Endothelial cell of umbilical vein (primary cell): ENCODE measurements around the gene PARVA.

Experiments
- EZH2 ChIP-seq: IDR thresholded peaks from 2 replicates; pipeline ENCODE4 v1.6.1; 2012; ENCODE audit warnings: borderline replicate concordance, low read depth, mild to moderate bottlenecking, moderate library complexity, low read length, inconsistent platforms; ENCODE audit not compliant: severe bottlenecking
- FOS ChIP-seq: IDR thresholded peaks from 2 replicates; pipeline ENCODE4 v1.6.1; 2011; ENCODE audit warnings: mild to moderate bottlenecking, low read length, moderate library complexity, borderline replicate concordance; ENCODE audit not compliant: insufficient read depth
- MYC ChIP-seq: IDR thresholded peaks from one replicate; pipeline ENCODE4 v1.6.1; 2011; ENCODE audit warnings: mild to moderate bottlenecking, low read depth, low read length
- POLR2A ChIP-seq: IDR thresholded peaks from 2 replicates; pipeline ENCODE4 v1.6.1; 2012; ENCODE audit warnings: low read depth, mild to moderate bottlenecking, control low read depth, low read length
- TF ChIP-seq, protein P1 (sequence below), 2 donors: IDR thresholded peaks; 1 replicate in 1 of 2; 2 replicates in 1 of 2; pipeline ENCODE4 v1.5.1; 2011; ENCODE audit warnings: low read length in 2 of 2, mild to moderate bottlenecking in 2 of 2, moderate library complexity in 2 of 2, control low read depth in 1 of 2, inconsistent platforms in 1 of 2, low read depth in 1 of 2; ENCODE audit not compliant: insufficient read depth in 1 of 2; ENCODE audit errors: extremely low read depth in 1 of 2

DNA sequence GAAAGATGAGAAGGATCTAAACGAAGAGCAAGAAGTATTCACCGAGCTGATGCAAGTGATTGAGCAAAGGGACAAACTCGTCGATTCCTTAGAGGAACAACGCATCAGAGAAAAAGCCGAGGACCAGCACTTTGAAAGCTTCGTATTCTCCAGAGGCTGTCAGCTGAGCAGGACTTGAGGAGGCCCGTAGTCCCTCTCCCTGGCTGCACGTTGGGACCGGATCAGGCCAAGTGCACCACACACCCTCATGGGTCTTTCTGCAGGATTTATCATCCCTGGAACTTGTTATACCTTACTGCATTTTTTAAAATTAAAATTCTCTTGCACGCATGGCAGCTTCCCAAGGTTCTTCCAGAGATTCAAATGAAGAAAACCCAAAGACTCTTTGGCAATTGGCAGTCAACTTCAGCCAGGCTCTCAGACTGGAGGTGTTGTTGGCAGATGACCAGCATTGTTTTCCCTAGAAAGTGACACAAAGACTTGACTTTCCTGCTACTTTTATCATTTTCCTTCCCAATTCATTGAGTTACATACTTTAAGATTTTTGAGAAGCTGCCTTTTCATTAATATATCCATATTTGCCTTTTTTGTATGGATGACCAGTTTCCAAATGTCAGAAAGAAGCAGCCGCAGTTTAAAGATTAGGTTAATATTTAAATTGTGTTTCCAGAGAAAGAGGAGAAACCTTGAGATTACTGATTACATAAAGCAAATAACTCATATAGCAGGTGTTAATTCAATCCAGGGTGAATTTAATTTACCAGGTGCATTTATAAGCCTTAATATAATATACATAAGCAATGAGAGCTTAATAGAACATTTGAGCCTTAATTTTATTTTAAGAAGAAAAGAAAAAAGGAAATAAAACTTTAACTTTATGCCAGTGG is 18.8 kb upstream of the PARVA start:
- TF ChIP-seq EZH2, result no peak
- TF ChIP-seq MYC, result no peak
- TF ChIP-seq, protein P1, sequence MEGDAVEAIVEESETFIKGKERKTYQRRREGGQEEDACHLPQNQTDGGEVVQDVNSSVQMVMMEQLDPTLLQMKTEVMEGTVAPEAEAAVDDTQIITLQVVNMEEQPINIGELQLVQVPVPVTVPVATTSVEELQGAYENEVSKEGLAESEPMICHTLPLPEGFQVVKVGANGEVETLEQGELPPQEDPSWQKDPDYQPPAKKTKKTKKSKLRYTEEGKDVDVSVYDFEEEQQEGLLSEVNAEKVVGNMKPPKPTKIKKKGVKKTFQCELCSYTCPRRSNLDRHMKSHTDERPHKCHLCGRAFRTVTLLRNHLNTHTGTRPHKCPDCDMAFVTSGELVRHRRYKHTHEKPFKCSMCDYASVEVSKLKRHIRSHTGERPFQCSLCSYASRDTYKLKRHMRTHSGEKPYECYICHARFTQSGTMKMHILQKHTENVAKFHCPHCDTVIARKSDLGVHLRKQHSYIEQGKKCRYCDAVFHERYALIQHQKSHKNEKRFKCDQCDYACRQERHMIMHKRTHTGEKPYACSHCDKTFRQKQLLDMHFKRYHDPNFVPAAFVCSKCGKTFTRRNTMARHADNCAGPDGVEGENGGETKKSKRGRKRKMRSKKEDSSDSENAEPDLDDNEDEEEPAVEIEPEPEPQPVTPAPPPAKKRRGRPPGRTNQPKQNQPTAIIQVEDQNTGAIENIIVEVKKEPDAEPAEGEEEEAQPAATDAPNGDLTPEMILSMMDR (IDR thresholded peaks at IDR 0.05; ENCODE audit: extremely low read depth in 1 of 2, insufficient read depth in 1 of 2, low read depth in 1 of 2, low read length in 2 of 2), result no peak
- TF ChIP-seq POLR2A, result no peak
- no peak for TF ChIP-seq FOS
